IPS-11a (cell line): ENCODE data around the gene TXNL4B.

Experiments used
- H3K4me3 ChIP-seq: one replicate; pipeline ENCODE4 v1.5.1; 2013; ENCODE audit warnings: low read depth, low read length, control low read depth

Gene TXNL4B

GRCh38 chr16:72112906-72113615, 19.6 kb upstream of the TXNL4B start:
- no peak overlapping the region for H3K4me3 ChIP-seq

GRCh38 chr16:72112452-72112792, 19.0 kb upstream of the TXNL4B start:
- H3K4me3 ChIP-seq, result no peak overlapping the region

GRCh38 chr16:72111657-72112451, 18.4 kb upstream of the TXNL4B start:
- H3K4me3 ChIP-seq, result no peak overlapping the region

GRCh38 chr16:72110662-72111615, 17.5 kb upstream of the TXNL4B start:
- no peak overlapping the region for H3K4me3 ChIP-seq

GRCh38 chr16:72109966-72110530, 16.6 kb upstream of the TXNL4B start:
- no peak overlapping the region for H3K4me3 ChIP-seq

- H3K4me3 ChIP-seq, result no peak overlapping the region
These were observed 15.9 kb upstream of the TXNL4B start for GRCh38 chr16:72109300-72109699.

- H3K4me3 ChIP-seq, result no peak overlapping the region
These were observed 15.1 kb upstream of the TXNL4B start for GRCh38 chr16:72108353-72109102.

- no peak overlapping the region for H3K4me3 ChIP-seq
These were observed 14.0 kb upstream of the TXNL4B start for GRCh38 chr16:72107371-72107770.

GRCh38 chr16:72105978-72106377, 12.6 kb upstream of the TXNL4B start:
- no peak overlapping the region for H3K4me3 ChIP-seq

GRCh38 chr16:72104905-72105304, 11.5 kb upstream of the TXNL4B start:
- no peak overlapping the region for H3K4me3 ChIP-seq

- H3K4me3 ChIP-seq, result no peak overlapping the region
These were observed 7.8 kb upstream of the TXNL4B start for GRCh38 chr16:72101195-72101594.

- H3K4me3 ChIP-seq, result no peak overlapping the region
These were observed 6.0 kb upstream of the TXNL4B start for GRCh38 chr16:72099377-72099818.

- no peak overlapping the region for H3K4me3 ChIP-seq
These were observed 5.5 kb upstream of the TXNL4B start for GRCh38 chr16:72098936-72099335.

GRCh38 chr16:72094266-72094610, 818 bp upstream of the TXNL4B start:
- H3K4me3 ChIP-seq, result peak overlapping the region; percentile 95

GRCh38 chr16:72092832-72093447, 480 bp downstream of the TXNL4B start:
- H3K4me3 ChIP-seq, result peak overlapping the region; percentile 87

- H3K4me3 ChIP-seq, result no peak overlapping the region
These were observed 2.2 kb downstream of the TXNL4B start for GRCh38 chr16:72091217-72091616.

- H3K4me3 ChIP-seq, result no peak overlapping the region
These were observed 8.4 kb downstream of the TXNL4B start for GRCh38 chr16:72085002-72085401.

GRCh38 chr16:72084445-72084844, 9.0 kb downstream of the TXNL4B start:
- H3K4me3 ChIP-seq, result no peak overlapping the region

GRCh38 chr16:72083778-72084404, 9.5 kb downstream of the TXNL4B start:
- H3K4me3 ChIP-seq, result no peak overlapping the region
